ENCODE measurements around the gene SOX6.

Gene SOX6

DNA sequence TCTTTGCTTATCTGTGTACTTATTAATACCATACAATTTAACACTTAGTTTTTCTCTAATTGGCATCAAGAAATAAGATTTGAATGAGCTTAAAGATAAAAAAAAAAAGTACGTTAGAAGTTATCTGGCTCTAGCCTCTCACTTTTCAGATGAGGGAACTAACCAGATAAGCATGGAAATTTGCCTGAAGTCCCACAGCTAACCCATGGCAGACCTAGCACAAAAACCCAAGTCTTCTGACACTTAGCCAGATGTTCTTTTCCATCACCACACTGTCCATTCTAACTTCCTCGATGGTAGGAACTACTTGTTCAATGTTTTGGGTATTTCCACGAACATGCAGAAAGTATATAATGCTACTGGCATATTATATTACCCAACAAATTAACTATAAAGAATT lies 7.4 kb upstream of the SOX6 start:
- DNase-seq, result no peak

DNA sequence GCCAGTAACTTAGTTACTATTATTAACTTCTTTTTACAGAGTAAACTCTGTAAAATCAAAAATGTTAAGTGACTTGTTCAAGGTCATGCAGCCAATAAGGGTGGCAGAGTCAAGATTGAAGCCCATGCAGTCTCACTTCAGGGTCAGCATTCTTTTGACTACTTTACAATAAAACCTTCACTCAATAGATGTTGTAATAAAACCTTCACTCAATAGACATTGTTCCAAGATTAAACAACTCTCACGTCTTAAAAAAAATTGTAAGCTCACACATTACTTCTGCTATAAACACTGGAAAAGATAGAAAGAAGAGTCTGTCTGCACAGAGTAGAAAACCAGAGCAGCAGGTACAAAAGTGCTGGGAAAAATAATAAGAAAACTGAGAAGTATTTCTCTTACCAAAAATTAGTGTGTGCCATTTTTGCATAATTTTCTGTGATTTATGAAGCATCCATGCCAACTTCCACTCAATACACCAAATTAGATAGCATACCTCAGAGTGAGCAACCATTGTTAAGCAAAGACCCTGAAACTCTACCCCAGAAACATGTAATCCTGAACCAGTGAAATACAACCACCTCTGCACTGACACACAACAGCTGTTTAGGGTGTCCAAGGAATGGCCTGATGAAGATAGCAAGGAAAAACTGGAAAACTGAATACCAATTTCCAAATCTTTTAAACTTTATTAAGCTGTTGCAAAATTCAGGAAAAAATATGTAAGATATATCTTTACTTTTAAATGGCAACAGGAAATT lies 4.9 kb upstream of the SOX6 start:
- DNase-seq, result no peak

DNA sequence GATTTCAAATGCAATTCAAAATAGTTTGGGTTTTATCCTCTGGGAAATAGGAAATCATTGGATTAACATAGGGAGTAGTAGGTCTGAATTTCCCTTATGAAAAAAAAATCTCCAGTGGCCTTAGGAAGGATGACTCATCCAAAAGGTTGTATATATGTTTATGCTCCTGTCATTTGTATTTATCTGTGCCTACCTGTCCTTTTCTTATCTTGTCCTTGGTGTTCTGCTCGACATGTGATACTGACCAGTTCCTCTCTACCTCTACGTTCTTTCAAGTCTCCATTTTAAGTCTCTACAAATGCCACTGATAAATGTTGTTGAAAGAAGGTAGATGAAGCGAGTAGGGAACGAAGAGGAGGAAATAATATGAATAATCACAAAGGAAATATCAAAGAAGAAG lies 3.0 kb upstream of the SOX6 start:
- DNase-seq, result no peak

DNA sequence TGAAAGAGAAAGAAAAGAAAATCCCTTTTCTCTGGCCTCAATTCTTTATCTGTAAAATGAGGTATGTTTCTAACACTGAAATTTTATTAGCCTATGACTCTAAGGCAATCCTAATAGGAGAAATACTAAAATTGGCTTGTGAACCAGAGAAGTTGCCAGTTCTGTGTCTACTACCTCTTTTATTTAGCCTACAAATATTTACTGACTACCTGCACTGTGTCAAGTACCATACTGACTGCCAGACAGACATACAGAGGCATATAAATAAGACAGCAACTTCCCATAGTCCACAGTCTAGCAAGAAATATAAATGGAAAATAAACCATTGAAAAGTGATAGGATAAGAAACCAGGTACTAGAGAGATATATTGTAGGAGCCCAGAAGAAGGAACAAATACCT lies 2.4 kb upstream of the SOX6 start:
- no peak for DNase-seq

DNA sequence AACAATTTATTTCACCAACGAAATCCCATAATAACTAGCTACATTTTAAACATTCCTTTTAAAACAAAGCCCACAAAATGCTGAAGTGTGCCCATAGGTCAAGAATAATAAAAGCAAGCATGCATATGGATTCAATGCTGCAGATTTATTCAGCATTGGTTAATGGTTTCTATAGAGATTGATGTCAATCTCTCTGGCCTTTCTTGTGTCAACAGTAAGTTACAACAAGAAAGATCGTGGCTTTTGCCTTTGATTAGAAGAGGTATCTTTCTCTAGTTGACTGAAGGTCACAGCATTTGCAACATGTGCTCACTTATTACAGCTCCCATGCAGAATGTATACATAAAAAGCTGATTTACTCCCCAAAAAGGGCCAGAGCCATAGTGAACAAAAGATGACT lies 1.4 kb upstream of the SOX6 start:
- no peak for DNase-seq

DNA sequence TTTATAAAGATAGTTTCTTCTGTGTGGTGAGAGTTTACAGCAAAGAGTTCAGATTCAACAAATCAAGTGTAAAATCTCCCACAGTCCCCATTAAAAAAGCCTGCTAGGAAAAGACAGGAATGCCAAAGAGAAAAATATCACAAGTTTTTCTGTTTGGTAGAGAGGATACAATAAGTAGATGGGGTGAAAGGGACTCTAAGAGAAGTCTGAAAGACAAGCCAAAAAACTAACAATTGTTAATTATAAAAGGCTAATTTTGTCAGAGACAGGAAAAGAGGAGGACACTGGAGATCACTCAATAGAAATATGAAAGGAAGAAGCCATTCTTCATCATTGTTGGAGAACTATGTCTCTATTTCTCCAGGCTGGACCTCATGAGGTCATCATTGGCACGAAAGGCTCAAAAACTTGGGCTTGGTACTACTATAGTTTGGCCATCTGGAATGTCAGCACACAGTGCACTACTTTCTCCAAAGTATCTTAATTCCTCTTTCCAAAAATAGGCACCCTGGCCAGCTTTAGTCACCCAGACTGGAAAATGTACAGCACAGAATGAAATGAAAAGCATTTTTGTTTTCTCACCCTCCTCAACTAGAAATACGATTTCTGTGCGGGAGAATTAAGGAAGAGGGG lies 531 bp upstream of the SOX6 start:
- DNase-seq, result no peak

DNA sequence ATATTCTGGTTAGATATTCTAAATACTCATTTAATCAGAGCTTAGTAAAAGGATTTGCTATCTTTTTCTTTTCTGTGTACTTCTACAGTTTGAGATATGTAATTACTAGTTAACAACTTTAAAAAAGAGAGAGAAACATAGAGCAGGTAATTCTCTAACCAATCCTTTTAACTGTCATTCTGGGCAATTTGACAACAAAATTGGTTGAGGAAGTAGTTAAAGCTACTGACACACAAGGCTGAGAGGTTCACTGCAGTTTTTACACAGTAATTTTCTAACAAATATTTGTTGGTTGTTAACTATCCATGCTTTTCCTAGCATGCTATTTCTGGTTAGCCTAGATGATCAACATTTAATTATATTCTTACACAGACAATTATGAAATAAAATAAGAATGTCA lies 3.6 kb downstream of the SOX6 start:
- DNase-seq, result no peak

DNA sequence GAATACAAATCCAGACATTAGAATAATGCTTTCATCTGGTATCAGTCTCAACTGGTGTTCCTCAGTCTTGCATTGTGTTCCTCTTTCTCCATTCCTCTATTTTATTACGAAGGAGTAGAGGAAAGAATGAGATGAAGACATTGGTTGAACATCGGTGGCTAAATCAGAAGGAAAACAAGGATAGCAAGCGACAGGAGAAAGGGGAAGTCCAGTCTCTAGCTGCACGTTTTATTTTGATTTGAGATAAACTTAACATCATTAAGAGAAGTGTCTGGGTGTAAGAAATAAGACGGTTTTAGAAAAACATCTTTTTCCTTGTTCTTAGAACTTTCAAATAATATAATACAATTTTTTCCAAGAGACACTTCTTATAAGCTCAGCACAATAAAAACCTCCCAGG lies 6.2 kb downstream of the SOX6 start:
- DNase-seq, result no peak

DNA sequence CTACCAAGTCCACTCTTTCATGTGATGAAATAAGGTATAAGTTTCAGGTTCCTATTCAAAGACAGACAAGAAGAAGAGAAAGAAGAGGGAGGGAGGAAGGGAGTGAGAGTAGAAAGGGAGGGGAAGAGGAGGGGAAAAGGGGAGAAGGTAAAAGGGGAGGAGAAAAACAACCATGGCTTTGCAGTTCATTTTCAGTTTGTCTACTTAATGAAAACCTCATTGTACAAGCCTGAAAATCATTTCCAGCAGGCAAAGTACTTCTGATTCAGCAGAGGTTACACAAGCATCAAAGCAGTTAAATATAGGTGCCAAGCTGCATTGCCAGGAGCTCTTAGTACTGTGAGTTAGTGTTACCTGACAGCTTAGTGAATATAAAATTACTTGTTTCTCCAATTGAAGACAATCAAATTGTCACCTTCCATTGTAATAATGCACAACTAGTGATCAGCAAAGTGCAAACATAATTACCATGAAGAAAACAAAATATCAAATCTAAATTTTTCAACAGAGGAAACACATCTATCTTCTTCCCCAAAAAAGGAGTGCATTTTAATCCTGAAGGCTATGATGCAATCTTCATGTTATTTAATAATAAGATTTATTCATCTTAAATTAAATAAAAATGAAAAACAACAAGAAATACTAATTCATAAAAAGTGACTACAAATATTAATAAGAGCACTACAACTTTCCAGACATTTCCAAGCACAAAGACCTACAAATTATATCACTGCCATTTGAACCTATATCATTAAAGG lies 8.2 kb downstream of the SOX6 start:
- DNase-seq, result no peak

DNA sequence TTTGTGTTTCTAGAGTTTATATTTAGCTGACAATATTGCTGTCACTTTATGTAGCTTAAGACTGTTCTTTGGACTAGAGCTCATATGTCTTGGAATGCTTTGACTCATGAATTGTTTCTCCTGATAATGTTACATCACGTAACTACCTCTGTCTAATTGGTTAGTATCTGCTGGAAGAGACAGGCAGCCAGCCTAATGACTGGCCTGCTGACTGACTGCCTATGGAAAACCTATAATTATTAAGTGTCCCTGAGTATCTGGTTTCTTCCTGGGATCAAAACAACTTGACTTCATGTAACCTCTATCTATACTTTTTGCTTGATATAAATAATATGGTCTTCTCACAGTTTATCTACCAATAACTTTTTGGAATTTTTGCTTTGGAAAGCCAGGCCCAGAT lies 9.4 kb downstream of the SOX6 start:
- no peak for DNase-seq

DNA sequence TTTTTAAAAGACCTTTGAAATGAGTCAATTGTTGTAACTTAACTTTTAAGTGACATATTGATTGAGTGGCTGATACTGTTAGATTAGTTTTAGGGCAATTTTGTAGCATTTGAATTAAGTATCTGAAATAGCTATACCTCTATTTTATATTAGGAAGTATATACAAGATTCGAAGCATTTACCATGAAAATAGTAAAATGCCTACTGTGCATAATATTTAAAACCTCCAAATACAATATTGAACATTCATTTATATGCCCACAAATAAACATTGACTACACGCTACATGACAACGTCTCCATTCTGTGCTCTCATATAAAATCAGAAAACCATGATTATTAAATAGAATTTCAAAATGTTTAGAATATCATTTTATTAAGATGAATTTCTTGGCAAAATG lies 14.5 kb downstream of the SOX6 start:
- DNase-seq, result no peak

DNA sequence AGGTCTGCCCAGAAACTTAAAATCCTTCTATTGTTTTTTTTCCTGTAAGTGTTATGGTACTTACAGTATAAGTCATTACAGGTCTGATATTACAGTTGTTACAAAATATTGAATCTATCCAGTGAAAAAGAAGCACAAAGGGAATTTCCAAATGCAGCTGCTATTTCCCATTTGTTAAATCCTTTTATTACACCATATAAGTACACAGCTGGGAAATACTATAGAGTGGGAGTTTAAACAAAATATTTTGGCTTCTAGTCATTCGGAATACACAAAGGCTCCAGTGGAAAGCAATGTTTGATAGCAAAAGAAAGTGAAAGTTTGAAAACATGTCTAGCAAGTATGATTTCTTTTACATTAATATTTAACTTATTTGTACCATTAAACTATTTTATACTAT lies 18.0 kb downstream of the SOX6 start:
- DNase-seq, result no peak

DNA sequence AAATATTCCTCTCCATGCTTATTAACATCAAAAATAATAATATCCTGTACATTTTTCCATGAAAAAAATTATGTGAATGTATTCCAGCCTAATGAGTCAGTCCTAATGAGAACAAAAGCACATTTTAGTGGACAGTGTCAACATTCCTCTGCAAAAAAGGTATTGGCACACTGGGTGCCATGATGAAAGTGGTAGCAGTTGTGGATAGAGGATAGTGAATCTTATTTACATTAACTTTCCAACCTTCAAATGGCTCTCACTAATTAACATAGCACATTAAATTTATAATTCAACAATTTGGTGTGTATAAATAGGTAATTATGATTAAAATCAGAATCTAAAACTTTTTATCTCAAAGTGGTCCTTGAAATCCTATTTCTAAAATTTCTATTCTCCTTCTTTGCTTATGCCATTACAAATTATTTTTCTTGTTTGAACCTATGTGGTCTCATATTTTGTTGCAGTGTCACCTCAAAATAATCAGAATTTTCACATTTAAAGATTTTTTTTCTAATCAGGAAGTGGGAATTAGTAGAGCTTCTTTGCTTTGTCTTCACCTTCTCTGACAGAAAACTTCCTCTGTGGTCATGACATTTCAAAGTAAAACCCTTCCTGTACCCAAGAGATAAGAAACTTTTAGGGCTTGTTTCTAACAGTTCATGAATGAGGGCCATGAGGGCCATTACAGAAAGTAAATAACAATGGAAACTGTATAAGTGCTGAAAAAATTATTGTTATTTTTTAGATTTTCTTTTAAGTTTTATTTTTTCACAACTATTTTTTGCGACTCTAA lies 18.7 kb downstream of the SOX6 start:
- no peak for DNase-seq

DNA sequence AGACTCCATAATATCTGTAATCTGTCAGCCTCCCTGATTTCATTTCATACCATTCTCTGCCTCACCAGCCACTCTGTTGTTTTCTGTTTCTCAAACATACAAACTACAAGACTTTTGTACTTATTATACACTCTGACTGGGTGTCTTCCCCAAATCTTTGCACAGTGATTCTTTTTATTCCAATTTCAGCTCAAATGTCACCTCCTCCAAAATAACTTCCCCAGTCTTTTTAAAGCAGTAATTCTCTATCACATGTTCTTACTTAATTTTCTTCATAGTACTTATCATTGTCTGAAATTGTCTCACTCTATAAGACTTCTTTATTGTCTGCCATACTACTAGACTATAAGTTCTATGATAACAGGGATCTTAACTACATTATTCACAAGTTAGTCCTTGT lies 19.6 kb downstream of the SOX6 start:
- DNase-seq, result no peak

DNA sequence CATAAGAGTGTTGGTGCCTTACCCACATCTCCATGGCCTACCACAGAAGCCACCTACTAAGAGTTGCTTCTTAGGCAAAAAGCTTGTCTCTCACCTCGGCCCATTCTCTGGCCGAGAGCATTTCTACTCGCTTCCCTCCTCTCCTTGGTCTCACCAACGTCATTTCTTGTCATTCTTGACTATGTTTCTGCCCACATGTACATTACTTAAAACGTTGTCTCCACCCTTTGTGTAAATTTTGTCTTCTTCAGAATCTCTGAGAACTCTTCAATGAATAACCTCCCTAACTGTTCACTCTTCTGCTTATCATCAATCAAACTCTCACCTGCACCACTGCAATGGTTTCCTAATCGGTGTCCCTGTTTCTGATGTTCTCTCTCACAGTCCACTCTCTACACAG lies 20.1 kb downstream of the SOX6 start:
- no peak for DNase-seq

DNA sequence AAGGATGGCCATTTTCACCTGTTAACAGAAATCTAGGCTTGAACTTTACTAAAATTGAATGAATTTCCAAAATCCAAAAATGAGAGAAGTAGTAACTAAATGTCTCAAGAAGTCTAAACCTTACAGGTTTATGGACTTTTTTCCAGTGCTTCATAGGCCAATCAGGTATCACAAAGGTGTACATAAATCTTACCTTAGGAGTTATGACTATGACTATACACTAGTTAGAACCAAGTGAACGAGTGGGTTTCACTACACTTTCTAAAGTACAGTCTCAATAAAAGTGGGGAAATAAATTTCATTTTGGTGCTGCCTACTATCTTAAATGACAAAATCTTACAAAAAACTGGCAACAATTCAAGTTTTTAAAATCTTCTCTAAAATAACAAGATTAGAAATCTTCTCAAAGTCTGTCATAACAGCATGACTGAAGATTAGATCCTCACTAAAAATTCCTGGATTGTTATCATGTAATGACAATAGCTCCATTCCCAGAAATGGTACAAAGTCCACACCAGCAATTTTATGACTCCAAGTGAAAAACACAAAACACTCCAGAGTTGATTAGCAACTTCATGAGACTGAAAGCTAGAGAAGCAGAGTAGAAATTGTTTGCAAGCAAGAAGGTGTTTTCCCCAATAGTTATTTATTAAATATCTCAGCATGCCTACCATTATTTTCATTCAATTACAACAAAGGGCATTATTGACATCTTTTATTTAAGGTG lies 20.9 kb downstream of the SOX6 start:
- DNase-seq, result no peak

DNA sequence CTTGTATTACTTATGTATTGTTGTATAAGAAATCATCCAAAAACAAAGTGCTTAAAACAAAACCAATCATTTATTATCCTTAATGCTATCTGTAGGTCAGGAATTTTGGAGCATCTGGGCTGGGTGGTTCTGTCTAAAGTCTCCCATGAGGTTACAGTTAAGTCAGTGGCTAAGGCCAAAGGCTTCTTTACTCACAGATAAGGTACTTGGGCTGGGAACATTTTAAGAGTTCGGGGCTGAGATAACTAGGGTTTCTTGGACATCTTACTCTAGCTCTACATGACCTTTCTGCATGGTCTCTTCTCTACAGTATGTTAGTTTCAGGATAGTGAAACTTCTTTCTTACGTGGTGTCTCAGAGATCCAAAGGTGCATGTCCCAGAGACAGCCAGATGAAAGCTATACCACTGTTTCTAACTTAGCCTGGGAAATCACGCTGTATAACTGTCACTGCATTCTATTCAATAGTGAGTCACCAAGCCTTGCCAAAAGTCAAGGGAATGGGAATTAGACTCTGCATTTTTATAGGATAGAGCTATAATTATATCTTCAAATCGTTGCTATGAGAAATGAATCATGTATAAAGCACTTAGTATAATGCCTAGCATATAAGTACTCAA lies 29.6 kb downstream of the SOX6 start:
- DNase-seq, result no peak

DNA sequence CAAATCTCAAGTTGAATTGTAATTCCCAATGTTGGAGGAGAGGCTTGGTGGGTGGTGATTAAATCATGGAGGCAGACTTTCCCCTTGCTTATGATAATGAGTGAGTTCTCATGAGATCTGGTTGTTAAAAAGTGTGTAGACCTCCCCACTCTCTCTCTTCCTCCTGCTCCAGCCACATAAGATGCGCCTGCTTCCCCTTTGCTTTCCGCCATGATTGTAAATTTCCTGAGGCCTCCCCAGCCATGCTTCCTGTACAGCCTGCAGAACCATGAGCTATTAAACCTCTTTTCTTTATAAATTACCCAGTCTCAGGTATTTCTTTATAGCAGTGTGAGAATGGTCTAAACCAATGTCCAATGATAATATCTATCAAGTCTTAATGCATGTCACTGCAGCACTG lies 34.2 kb downstream of the SOX6 start:
- no peak for DNase-seq

DNA sequence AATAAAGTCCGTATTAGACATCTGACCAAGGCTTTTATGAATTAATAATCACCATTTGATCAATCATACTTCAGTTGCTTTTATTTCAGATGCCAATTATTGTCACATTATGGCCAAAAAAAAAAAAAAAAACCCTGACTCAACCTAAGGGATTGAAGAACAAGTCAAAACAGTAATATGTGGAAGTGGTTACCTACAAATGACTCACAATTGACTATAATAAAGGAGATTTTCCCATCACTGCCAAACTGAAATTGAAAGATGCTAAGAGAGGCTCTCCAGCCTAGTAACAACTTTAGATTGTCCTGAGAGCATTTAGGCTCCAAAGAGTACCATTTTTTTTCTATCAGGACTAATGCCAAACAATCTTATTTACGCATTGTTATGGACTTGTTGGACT lies 35.2 kb downstream of the SOX6 start:
- DNase-seq, result no peak

DNA sequence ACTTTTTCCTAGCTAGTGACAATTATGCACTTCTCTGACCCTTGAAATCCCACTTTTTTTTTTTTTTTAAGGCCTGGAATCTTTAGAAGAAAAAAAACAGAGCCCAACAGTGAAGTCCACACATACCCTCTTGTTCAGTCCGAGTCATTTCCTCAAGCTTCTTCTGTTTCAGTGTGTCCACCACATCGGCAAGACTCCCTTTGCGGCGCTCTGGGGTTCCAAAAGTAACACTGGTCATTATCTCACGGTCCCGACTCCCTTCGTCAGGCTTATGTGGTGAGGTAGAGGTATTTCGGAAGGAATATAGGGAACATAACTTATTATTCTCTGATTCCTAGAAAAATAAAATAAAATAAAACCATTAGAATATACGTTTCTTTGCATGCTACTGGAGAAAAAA lies 38.0 kb downstream of the SOX6 start:
- DNase-seq, result no peak

DNA sequence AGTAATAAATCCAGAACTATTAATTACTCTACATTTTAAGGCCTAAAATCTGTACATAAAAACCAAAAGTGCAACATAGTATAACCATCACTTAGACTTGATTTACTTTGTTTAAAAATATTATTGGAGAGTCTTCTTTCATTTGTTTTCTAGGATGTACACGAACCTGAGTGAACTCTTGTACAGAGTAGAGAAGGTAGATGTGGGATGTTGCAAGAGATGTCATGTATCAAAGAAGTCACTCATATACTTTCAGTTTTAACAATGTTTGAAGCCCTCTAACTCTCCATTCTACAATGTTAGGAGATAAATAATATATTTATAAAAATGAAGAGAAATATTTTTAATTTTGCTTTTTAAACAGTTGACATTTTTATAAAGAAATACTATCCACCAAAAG lies 38.6 kb downstream of the SOX6 start:
- no peak for DNase-seq

DNA sequence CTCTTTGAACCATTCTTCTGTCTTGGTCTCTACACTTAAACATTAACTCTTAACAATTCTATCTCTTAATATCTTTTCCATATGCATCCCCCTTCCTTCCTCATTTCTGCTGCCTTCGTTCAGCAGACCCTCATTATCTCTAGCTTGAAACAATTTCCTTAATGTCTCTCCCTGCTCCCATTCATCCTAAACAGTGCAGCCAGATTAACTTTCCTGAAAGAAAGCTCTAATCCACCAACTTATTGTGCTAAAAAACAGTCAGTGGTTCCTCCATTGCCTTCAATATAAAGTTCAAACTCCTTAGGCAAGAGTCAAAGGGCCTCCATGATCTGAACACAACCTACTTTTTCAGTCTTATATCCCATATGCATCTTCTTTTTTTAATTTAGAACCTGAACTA lies 42.5 kb downstream of the SOX6 start:
- DNase-seq, result no peak

Data from SIG-M5 (cell line).